A549 (cell line): Measurements from ENCODE around the gene STPG4. TPM values are rescaled to one million over a fixed set of nuclear protein-coding genes. Genes with fewer than 3 reads are reported as not detected.
A peak's percentile ranks its signal among the peaks of the same experiment; 100 is the strongest.

ENCODE experiments used
- ATAC-seq, 2 experiments: fragments of 200-7000 bp in 1 of 2; fragments of >200 bp in 1 of 2; cut with Nextera tagmentation in 1 of 2; cut with Tn5 transposase in 1 of 2; 3 replicates each; pipeline versions ENCODE4 v1.8.0 to v1.9.1; 2018 to 2020; ENCODE audit warnings: mild to moderate bottlenecking in 1 of 2, moderate library complexity in 1 of 2
- CTCF ChIA-PET: fragments of 300-600 bp; sonication (Branson Sonifier 250); formaldehyde crosslinking; extraction: SDS; loops from one replicate; lab custom pipeline; 2021; ENCODE audit warnings: antibody characterized with exemption, inconsistent platforms; lab: Yijun Ruan, JAX
- POLR2A ChIA-PET: fragments of 350-600 bp; formaldehyde crosslinking; extraction: SDS; loops from one replicate; lab custom pipeline; 2021; ENCODE audit warnings: antibody characterized with exemption, inconsistent platforms; lab: Yijun Ruan, JAX
- DNase-seq, 2 experiments: peaks; one replicate each; pipeline versions ENCODE4 v3.0.0 to v3.0.0-alpha.2; 2011 to 2016; ENCODE audit warnings: low read depth in 1 of 2, low spot score in 1 of 2
- FAIRE-seq: peaks from 2 replicates; lab custom pipeline; 2011; peaks lifted over from hg19 to GRCh38; lab: Jason Lieb, UNC
- H3K27ac ChIP-seq, 2 experiments: fragments of >200 bp; sonication (Bioruptor Twin); formaldehyde crosslinking; 3 replicates each; pipeline ENCODE4 v1.5.1; 2016 to 2017
- H3K4me1 ChIP-seq: fragments of >200 bp; sonication (Bioruptor Twin); formaldehyde crosslinking; 3 replicates; pipeline ENCODE4 v1.6.1; 2016
- H3K4me2 ChIP-seq: fragments of >200 bp; sonication (Bioruptor Twin); formaldehyde crosslinking; 3 replicates; pipeline ENCODE4 v1.6.1; 2016
- H3K4me3 ChIP-seq: fragments of >200 bp; sonication (Bioruptor Twin); formaldehyde crosslinking; 3 replicates; pipeline ENCODE4 v1.5.1; 2016
- H3K9me3 ChIP-seq: fragments of >200 bp; sonication (Bioruptor Twin); formaldehyde crosslinking; 3 replicates; pipeline ENCODE4 v1.6.1; 2016
- ATOH8 ChIP-seq: fragments of 250-450 bp; sonication (Bioruptor Pico); IDR thresholded peaks from 2 replicates; pipeline ENCODE4 v1.5.0; 2020; ENCODE audit warnings: low read depth, mild to moderate bottlenecking, moderate library complexity
- CBX2 ChIP-seq: fragments of 200-600 bp; sonication (generic); IDR thresholded peaks from 2 replicates; pipeline ENCODE4 v1.6.1; 2016; ENCODE audit warnings: low read depth, mild to moderate bottlenecking, borderline replicate concordance
- CHD4 ChIP-seq: fragments of 200-600 bp; sonication (generic); IDR thresholded peaks from 2 replicates; pipeline ENCODE4 v1.6.1; 2016; ENCODE audit warnings: antibody characterized with exemption, mild to moderate bottlenecking, borderline replicate concordance
- E2F6 ChIP-seq: IDR thresholded peaks from 2 replicates; pipeline ENCODE4 v1.6.1; 2012; ENCODE audit warnings: low read depth, borderline replicate concordance
- EHF ChIP-seq: fragments of 250-450 bp; sonication (Bioruptor Pico); IDR thresholded peaks from 2 replicates; pipeline ENCODE4 v1.5.0; 2020; ENCODE audit warnings: mild to moderate bottlenecking
- EHMT2 ChIP-seq: fragments of 200-600 bp; sonication (generic); IDR thresholded peaks from 2 replicates; pipeline ENCODE4 v1.6.1; 2016; ENCODE audit warnings: antibody characterized with exemption, low read depth, mild to moderate bottlenecking, moderate library complexity
- ELK1 ChIP-seq: fragments of 150-350 bp; IDR thresholded peaks from 2 replicates; pipeline ENCODE4 v1.6.1; 2014; ENCODE audit warnings: low read depth, mild to moderate bottlenecking, low read length
- EP300 ChIP-seq, 2 experiments: fragments of >200 bp; sonication (Bioruptor Twin); formaldehyde crosslinking; IDR thresholded peaks; 2 replicates in 1 of 2; 3 replicates in 1 of 2; pipeline ENCODE4 v1.6.1; 2016 to 2017
- ESRRA ChIP-seq: fragments of 150-350 bp; IDR thresholded peaks from 2 replicates; pipeline ENCODE4 v1.6.1; 2014; ENCODE audit warnings: mild to moderate bottlenecking, low read length, borderline replicate concordance
- HEYL ChIP-seq: fragments of 250-450 bp; sonication (Bioruptor Pico); IDR thresholded peaks from 2 replicates; pipeline ENCODE4 v1.8.0; 2021; ENCODE audit warnings: mild to moderate bottlenecking, moderate library complexity
- HOXB13 ChIP-seq: fragments of 250-450 bp; sonication (Bioruptor Pico); IDR thresholded peaks from 2 replicates; pipeline ENCODE4 v1.5.0; 2020; ENCODE audit warnings: low read depth, mild to moderate bottlenecking, moderate library complexity
- HOXB5 ChIP-seq: fragments of 250-450 bp; sonication (Bioruptor Pico); IDR thresholded peaks from 2 replicates; pipeline ENCODE4 v1.5.0; 2020; ENCODE audit warnings: mild to moderate bottlenecking, moderate library complexity
- JUN ChIP-seq, 2 experiments: fragments of >200 bp; sonication (Bioruptor Twin); formaldehyde crosslinking; IDR thresholded peaks; 2 replicates in 1 of 2; 3 replicates in 1 of 2; pipeline ENCODE4 v1.6.1; 2016 to 2017
- JUNB ChIP-seq: fragments of >200 bp; sonication (Bioruptor Twin); formaldehyde crosslinking; IDR thresholded peaks from 2 replicates; pipeline ENCODE4 v1.6.1; 2016
- KDM1A ChIP-seq: fragments of 200-600 bp; sonication (generic); IDR thresholded peaks from 2 replicates; pipeline ENCODE4 v1.6.1; 2016; ENCODE audit warnings: low read depth, mild to moderate bottlenecking
- MYC ChIP-seq: IDR thresholded peaks from 2 replicates; pipeline ENCODE4 v1.6.1; 2012; ENCODE audit warnings: mild to moderate bottlenecking, inconsistent platforms, low read length, improper control_type of control experiment, borderline replicate concordance
- NFE2L2 ChIP-seq: fragments of 150-350 bp; conservative IDR thresholded peaks from 2 replicates; pipeline ENCODE4 v1.6.1; 2014; ENCODE audit warnings: low read length
- RAD21 ChIP-seq, 2 experiments: fragments of >200 bp in 1 of 2; sonication (Bioruptor Twin) in 1 of 2; formaldehyde crosslinking in 1 of 2; IDR thresholded peaks in 1 of 2; conservative IDR thresholded peaks in 1 of 2; 2 replicates in 1 of 2; 3 replicates in 1 of 2; pipeline ENCODE4 v1.6.1; 2012 to 2018; ENCODE audit warnings: inconsistent platforms in 1 of 2
- SREBF2 ChIP-seq: fragments of 450-650 bp; IDR thresholded peaks from 2 replicates; pipeline ENCODE4 v1.6.1; 2014; ENCODE audit warnings: mild to moderate bottlenecking, moderate library complexity
- TFCP2L1 ChIP-seq: fragments of 250-450 bp; sonication (Bioruptor Pico); IDR thresholded peaks from 2 replicates; pipeline ENCODE4 v1.5.0; 2021; ENCODE audit warnings: mild to moderate bottlenecking
- ZC3H11A ChIP-seq: fragments of 450-650 bp; IDR thresholded peaks from 2 replicates; pipeline ENCODE4 v1.6.1; 2014; ENCODE audit warnings: antibody characterized with exemption, mild to moderate bottlenecking
- WGBS: methylation state at CpG from one replicate; pipeline ENCODE4 v1.1.6; 2017; ENCODE audit errors: missing lambda C conversion rate; 5-methylcytosine and 5-hydroxymethylcytosine counted together
- polyA plus RNA-seq, 4 experiments: library from polyadenylated mRNA; depleted of rRNA in 3 of 4; stranded (reverse); fragments of >200 nt; fragmentation: RNase III in 1 of 4; extraction: RNeasy Plus Mini Kit Qiagen cat#74134 plus additional on column Dnase treatment in 1 of 4; gene quantifications; 2 replicates in 3 of 4; 3 replicates in 1 of 4; pipeline ENCODE4 v1.2.3, GENCODE V29; 2011 to 2017
- TF ChIP-seq, protein P1 (sequence below): fragments of >200 bp; sonication (Bioruptor Twin); formaldehyde crosslinking; IDR thresholded peaks from 3 replicates; pipeline ENCODE4 v1.6.1; 2016

STPG4 gene
- polyA plus RNA-seq, 2 of the 4 experiments (the other 2 are of a cell fraction): 0.05 to 0.13 TPM

DNA sequence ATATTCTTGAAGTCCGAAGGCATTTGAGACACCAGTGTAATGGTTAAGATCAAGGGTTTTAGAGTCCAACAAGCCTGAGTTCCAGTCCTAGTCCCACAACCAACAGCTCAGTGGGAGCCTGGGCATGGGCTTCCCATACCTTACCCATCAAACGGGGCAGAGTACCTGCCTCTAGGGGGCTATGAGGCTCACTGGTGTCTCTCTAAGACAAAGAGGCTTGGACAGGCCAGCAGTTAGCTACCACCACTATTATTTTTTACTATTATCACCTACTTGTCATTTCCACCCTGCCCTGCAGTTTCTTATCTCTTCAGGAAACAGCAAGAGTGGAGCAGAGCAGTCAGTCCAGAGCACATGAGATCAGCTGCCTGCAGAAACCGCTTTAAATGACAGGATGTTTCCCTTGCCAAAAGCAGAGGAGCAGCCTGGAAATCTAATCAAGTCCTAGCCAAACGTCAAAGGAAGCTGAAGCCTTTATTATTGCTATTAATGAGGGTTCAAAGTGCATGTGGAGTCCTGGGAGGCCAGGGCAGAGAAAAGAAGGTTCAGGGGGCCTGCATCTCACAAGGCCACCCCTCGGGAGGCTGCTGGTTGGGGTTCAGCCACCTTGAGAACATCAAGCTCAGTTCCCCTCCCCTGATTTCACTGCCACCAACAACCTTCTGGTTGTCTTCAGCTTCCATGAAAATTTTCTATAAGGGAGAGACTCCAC lies 66.6 kb downstream of the STPG4 start:
- WGBS: 76% methylated on average over 5 of the region's 5 CpGs
- DNase-seq (no peak), FAIRE-seq (no peak), ATAC-seq (peak in 1 of 2 experiments; percentile 73; a peak in 3 of 6 replicates)
- H3K4me2 ChIP-seq: peak overlapping the region; percentile 34
- TF ChIP-seq RAD21 (conservative IDR thresholded peaks at IDR 0.05 in 1 of 2, IDR thresholded peaks at IDR 0.05 in 1 of 2) (peak in 1 of 2 experiments; percentile 28; a peak in 1 of 5 replicates), EHF (CRISPR knock-in tag) (0 out of 2 replicates have a peak, but pooled peaks have one; percentile 35), HOXB13 (CRISPR knock-in tag) (no peak)
- peaks cover 41% of the 10 kb centered on the region for H3K4me1 ChIP-seq
- H3K4me3 ChIP-seq: no peak overlapping the region
- H3K9me3 ChIP-seq: no peaks in the 10 kb centered on the region
- ChIA-PET CTCF (interaction anchor here (0.6 to 1.4 kb wide), 6 partner anchors 13 to 245 kb away, joined by 3 read pairs; no protein-coding TSS in a partner anchor), POLR2A (interaction anchor here (0.6 kb wide), 1 partner anchor 9 kb away, joined by 3 read pairs; no protein-coding TSS in a partner anchor)
- H3K27ac ChIP-seq: peak overlapping the region; percentile 72 to 90

- no peaks in the 10 kb centered on the region for H3K9me3 ChIP-seq
- ChIA-PET CTCF (interaction anchor here (0.9 kb wide), 1 partner anchor 68 kb away, joined by 3 read pairs; no protein-coding TSS in a partner anchor), POLR2A (no interaction called here)
- H3K4me1 ChIP-seq: peaks cover 41% of the 10 kb centered on the region
- DNase-seq (no peak), FAIRE-seq (no peak), ATAC-seq (no peak)
- WGBS: 61% methylated on average over 3 of the region's 3 CpGs
- H3K4me3 ChIP-seq: no peak overlapping the region
- H3K4me2 ChIP-seq: no peak overlapping the region
- TF ChIP-seq SREBF2 (no peak), KDM1A (no peak), EHMT2 (no peak), CBX2 (no peak), ATOH8 (no peak), EHF (CRISPR knock-in tag) (no peak), ZC3H11A (no peak), EP300 (IDR thresholded peaks at IDR 0.05) (no peak), JUN (IDR thresholded peaks at IDR 0.05) (no peak), TFCP2L1 (CRISPR knock-in tag) (no peak), RAD21 (conservative IDR thresholded peaks at IDR 0.05 in 1 of 2, IDR thresholded peaks at IDR 0.05 in 1 of 2) (no peak), HOXB13 (CRISPR knock-in tag) (no peak), HOXB5 (no peak), E2F6 (no peak), CHD4 (no peak), ESRRA (no peak)
- peak overlapping the region; percentile 14 to 72; a peak in 3 of 6 replicates for H3K27ac ChIP-seq
Observed at GRCh38 chr2:47087051-47087450, 68.1 kb downstream of the STPG4 start.

- ChIA-PET POLR2A (no interaction called here), CTCF (interaction anchor here (1.0 to 1.3 kb wide), 2 partner anchors 20 to 71 kb away, joined by 3 read pairs; no protein-coding TSS in a partner anchor)
- DNase-seq: no peak
- Histone ChIP-seq H3K4me3 (no peak overlapping the region), H3K4me2 (no peak overlapping the region), H3K9me3 (no peaks in the 10 kb centered on the region), H3K4me1 (peaks cover 41% of the 10 kb centered on the region), H3K27ac (peak overlapping the region; percentile 15 to 72; a peak in 3 of 6 replicates)
- FAIRE-seq: no peak
- 95% methylated on average over 6 of the region's 6 CpGs for WGBS
- TF ChIP-seq, protein P1, sequence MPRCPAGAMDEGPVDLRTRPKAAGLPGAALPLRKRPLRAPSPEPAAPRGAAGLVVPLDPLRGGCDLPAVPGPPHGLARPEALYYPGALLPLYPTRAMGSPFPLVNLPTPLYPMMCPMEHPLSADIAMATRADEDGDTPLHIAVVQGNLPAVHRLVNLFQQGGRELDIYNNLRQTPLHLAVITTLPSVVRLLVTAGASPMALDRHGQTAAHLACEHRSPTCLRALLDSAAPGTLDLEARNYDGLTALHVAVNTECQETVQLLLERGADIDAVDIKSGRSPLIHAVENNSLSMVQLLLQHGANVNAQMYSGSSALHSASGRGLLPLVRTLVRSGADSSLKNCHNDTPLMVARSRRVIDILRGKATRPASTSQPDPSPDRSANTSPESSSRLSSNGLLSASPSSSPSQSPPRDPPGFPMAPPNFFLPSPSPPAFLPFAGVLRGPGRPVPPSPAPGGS: no peak
- no peak for TF ChIP-seq HEYL
- no peak for TF ChIP-seq ELK1
- no peak for TF ChIP-seq RAD21 (conservative IDR thresholded peaks at IDR 0.05 in 1 of 2, IDR thresholded peaks at IDR 0.05 in 1 of 2)
- TF ChIP-seq HOXB5: no peak
- TF ChIP-seq EHMT2: no peak
- TF ChIP-seq NFE2L2: no peak
- no peak for TF ChIP-seq JUNB
- TF ChIP-seq MYC: no peak
- no peak for TF ChIP-seq E2F6
- ATAC-seq: no peak
Observed at GRCh38 chr2:47086571-47086970, 68.5 kb downstream of the STPG4 start.
